BJ (cell line): ENCODE results near the gene FHOD3. TPM values are rescaled to one million over a fixed set of nuclear protein-coding genes. Genes with fewer than 3 reads are reported as not detected.

Source experiments
- CTCF ChIA-PET: fragments of 350-600 bp; formaldehyde crosslinking; extraction: SDS; loops from one replicate; lab custom pipeline; 2021; ENCODE audit warnings: antibody characterized with exemption, inconsistent platforms; lab: Yijun Ruan, JAX
- POLR2A ChIA-PET: fragments of 300-600 bp; sonication (Branson Sonifier 250); formaldehyde crosslinking; extraction: SDS; loops from one replicate; lab custom pipeline; 2021; ENCODE audit warnings: antibody characterized with exemption; lab: Charles Lee
- DNase-seq: peaks from one replicate; pipeline ENCODE4 v3.0.0-alpha.2; 2011; ENCODE audit warnings: low read depth
- H3K27me3 ChIP-seq: 2 replicates; pipeline ENCODE4 v1.6.0; 2011; ENCODE audit warnings: low read length; ENCODE audit not compliant: control insufficient read depth, insufficient read depth
- H3K36me3 ChIP-seq: 2 replicates; pipeline ENCODE4 v1.5.1; 2011; ENCODE audit warnings: low read length; ENCODE audit not compliant: control insufficient read depth, insufficient read depth
- H3K4me3 ChIP-seq: 2 replicates; pipeline ENCODE4 v1.5.1; 2011; ENCODE audit warnings: low read depth, mild to moderate bottlenecking, control low read depth, low read length
- CTCF ChIP-seq: IDR thresholded peaks from 2 replicates; pipeline ENCODE4 v1.5.1; 2011; ENCODE audit warnings: low read depth, mild to moderate bottlenecking, control low read depth, inconsistent platforms, low read length, moderate library complexity; ENCODE audit not compliant: insufficient read depth
- polyA plus RNA-seq: library from polyadenylated mRNA; depleted of rRNA; stranded (reverse); fragments of >200 nt; gene quantifications from 2 replicates; pipeline ENCODE4 v1.2.3, GENCODE V29; 2011

FHOD3 gene
- polyA plus RNA-seq, 1 experiment: 24.6 TPM

- no peak for DNase-seq
- Histone ChIP-seq H3K27me3 (no peaks in the 10 kb centered on the region), H3K36me3 (peaks cover 1% of the 10 kb centered on the region; the same call in 1 of the 2 replicates), H3K4me3 (no peak overlapping the region)
- ChIA-PET POLR2A (no interaction called here), CTCF (interaction anchor here (1.3 kb wide), 1 partner anchor 10 kb away, joined by 3 read pairs; no protein-coding TSS in a partner anchor)
- no peak for TF ChIP-seq CTCF
Measured at GRCh38 chr18:36358141-36358540, 60.6 kb downstream of the FHOD3 start.

DNA sequence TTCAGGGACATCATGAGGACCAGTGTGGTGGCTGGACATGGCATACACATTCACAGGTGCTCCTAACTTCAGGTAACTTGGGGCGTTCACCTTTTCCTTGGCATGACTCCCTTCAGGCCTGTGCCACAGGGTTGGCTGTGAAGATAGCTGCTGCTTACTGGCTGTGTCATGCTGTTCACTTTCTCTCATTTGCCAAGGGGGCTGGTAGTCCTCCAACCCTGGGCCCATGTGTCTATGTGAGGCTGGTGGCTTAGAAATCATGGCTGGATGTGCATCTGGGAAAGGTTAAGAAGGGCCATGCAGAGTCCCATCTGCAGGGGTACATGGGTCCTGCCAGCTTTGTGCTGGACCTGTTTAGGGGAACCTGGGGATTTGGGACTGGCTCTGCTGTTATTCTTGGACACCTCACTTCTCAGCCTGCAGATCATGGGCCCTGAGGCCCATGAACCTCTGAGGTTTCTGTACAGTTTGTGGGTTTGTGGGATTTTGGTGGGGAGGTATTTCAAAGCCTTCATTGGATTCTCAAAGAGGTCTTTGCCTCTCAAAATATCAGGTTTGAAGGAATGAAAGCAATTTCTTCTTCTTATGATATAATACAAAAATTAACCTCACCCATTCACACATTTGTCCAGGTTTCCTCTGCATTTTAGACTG, 62.9 kb downstream of the FHOD3 start:
- Histone ChIP-seq H3K36me3 (peaks cover 1% of the 10 kb centered on the region; the same call in 1 of the 2 replicates), H3K27me3 (no peaks in the 10 kb centered on the region), H3K4me3 (no peak overlapping the region)
- DNase-seq: no peak
- TF ChIP-seq CTCF: no peak
- ChIA-PET CTCF (no interaction called here), POLR2A (no interaction called here)

GRCh38 chr18:36364911-36365624, 67.6 kb downstream of the FHOD3 start:
- no peak for DNase-seq
- peaks cover 1% of the 10 kb centered on the region; the same call in 1 of the 2 replicates for H3K36me3 ChIP-seq
- ChIA-PET POLR2A (no interaction called here), CTCF (interaction anchor here (1.3 kb wide), 1 partner anchor 13 kb away, joined by 4 read pairs; no protein-coding TSS in a partner anchor)
- no peak for TF ChIP-seq CTCF
- H3K27me3 ChIP-seq: no peaks in the 10 kb centered on the region
- no peak overlapping the region for H3K4me3 ChIP-seq

- POLR2A ChIA-PET: interaction anchor here (0.7 kb wide), 1 partner anchor 70 kb away, joined by 18 read pairs; no protein-coding TSS in a partner anchor
- Histone ChIP-seq H3K36me3 (no peaks in the 10 kb centered on the region), H3K4me3 (no peak overlapping the region), H3K27me3 (no peaks in the 10 kb centered on the region)
- no peak for DNase-seq
- CTCF ChIA-PET: no interaction called here
- TF ChIP-seq CTCF: no peak
Measured at GRCh38 chr18:36365836-36366775, 68.6 kb downstream of the FHOD3 start.
